ENCODE results near the gene PRR33. TPM values are rescaled to one million over a fixed set of nuclear protein-coding genes. Genes with fewer than 3 reads are reported as not detected.

Gene PRR33
- total and polyA plus RNA-seq, 9 of the 15 experiments (the other 6 are each of a cell fraction or from before 2014, with no cell fraction given) = not detected

DNA sequence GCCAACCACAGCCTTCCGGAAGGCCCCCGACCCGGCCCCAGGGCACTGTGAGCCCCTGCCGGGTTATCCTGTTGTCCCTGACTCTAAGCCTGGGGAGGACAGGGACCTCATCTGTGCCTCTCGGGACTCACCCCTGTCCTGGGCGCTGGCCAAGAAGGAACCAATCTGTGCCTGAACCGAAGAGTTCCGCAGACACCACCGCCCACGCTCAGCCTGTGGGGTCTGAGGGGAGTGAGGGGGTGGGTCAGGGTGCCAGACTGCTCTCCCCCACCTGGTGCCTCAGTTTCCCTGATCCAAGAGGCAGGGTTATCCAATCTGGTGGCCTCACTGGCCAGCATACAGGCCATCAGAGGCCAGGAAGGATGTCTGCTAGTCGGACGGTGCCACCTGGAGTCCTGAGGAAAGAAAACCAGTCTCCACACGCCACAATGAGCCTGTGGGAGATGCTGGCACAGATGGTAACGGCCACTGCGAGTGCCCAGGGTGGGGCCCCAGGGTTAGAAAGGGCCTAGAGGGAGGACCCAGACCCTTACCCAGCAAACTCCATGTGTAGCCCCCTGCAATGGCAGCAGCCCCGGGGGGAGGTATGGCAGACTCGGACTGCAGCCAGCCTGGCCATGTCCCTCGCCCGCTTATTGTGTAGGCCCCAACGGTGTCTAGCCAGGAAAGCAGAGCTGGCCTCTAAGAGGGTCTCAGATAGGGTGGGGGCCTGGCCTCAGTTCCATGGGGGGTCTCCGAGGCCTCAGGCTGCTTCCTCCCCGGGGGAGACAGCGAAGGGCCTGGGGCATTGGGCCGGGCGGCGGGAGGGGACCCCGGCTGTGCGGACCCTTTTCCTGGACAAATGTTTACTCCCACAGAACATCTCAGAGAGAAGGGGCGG is 27.0 kb upstream of the PRR33 start:
- DNase-seq (ENCODE audit: extremely low read depth in 1 of 4, low spot score in 3 of 4) (no peak), ATAC-seq (no peak), FAIRE-seq (no peak)
- H3K9me1 ChIP-seq (ENCODE audit: control insufficient read depth, insufficient read depth, low read length) = no peaks in the 10 kb centered on the region
- POLR2A ChIA-PET = no interaction called here
- H4K20me1 ChIP-seq (replicated peaks; ENCODE audit: control insufficient read depth, insufficient read depth, low read length) = peaks cover 6% of the 10 kb centered on the region; the same call in 1 of the 2 replicates
- BruUV-seq (replicated peaks) = no TSS peak
- in situ Hi-C loops (cut with MboI) = loop anchor here (5.0 kb wide), 1 partner anchor 36 kb away; no protein-coding TSS in a partner anchor
- H3K9me3 ChIP-seq (replicated peaks; ENCODE audit: control insufficient read depth, insufficient read depth, low read depth, low read length) = no peaks in the 10 kb centered on the region; the same call in 1 of the 2 replicates
- H3K27me3 ChIP-seq (ENCODE audit: control insufficient read depth in 2 of 2, insufficient read depth in 2 of 2, low read length in 2 of 2) = peaks cover 8 to 57% of the 10 kb centered on the region in 2 experiments; a peak in 4 of 5 replicates
- H3K4me2 ChIP-seq (ENCODE audit: insufficient read depth, low read length) = no peak overlapping the region
- H3K4me3 ChIP-seq = no peak overlapping the region
- CTCF ChIA-PET (ENCODE audit: low intra/inter-chr PET ratio) = no interaction called here
- no peaks in the 10 kb centered on the region for H3K79me2 ChIP-seq (ENCODE audit: control insufficient read depth, insufficient read depth, low read length)
- 19% methylated on average over 23 of the region's 29 CpGs for WGBS (ENCODE audit: insufficient coverage, low coverage, missing lambda C conversion rate)
- H3K4me1 ChIP-seq (replicated peaks in 1 of 2; ENCODE audit: control insufficient read depth in 2 of 2, insufficient read depth in 2 of 2, low read length in 2 of 2) = peaks cover 0 to 31% of the 10 kb centered on the region in 2 experiments; a peak in 1 of 5 replicates
- H3K9ac ChIP-seq (ENCODE audit: insufficient read depth in 1 of 2, low read depth in 2 of 2, low read length in 2 of 2) = no peak overlapping the region
- H2AFZ ChIP-seq (ENCODE audit: low read depth, low read length) = no peak overlapping the region
- no peak overlapping the region for H3K27ac ChIP-seq (ENCODE audit: extremely low read depth, low read depth, low read length)
- TF ChIP-seq NFXL1 (CRISPR knock-in tag; IDR thresholded peaks at IDR 0.05) (no peak), EGR1 (conservative IDR thresholded peaks at IDR 0.05) (peak; percentile 37; the same call in 1 of the 2 replicates), ARID1B (IDR thresholded peaks at IDR 0.05) (no peak), SAFB (IDR thresholded peaks at IDR 0.05; ENCODE audit: borderline replicate concordance, low read depth, low read length) (no peak), LCOR (CRISPR knock-in tag; IDR thresholded peaks at IDR 0.05) (no peak)
- TF ChIP-seq, protein P1, sequence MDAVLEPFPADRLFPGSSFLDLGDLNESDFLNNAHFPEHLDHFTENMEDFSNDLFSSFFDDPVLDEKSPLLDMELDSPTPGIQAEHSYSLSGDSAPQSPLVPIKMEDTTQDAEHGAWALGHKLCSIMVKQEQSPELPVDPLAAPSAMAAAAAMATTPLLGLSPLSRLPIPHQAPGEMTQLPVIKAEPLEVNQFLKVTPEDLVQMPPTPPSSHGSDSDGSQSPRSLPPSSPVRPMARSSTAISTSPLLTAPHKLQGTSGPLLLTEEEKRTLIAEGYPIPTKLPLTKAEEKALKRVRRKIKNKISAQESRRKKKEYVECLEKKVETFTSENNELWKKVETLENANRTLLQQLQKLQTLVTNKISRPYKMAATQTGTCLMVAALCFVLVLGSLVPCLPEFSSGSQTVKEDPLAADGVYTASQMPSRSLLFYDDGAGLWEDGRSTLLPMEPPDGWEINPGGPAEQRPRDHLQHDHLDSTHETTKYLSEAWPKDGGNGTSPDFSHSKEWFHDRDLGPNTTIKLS (IDR thresholded peaks at IDR 0.05; ENCODE audit: borderline replicate concordance, low read depth) = no peak
- intact Hi-C loops (cut with micrococcal nuclease) = no loop called here
- H3K36me3 ChIP-seq (ENCODE audit: control insufficient read depth, insufficient read depth, low read length) = no peaks in the 10 kb centered on the region

All from K562 (cell line).